NCI-H2227 (cell line): ENCODE measurements around the gene PRRC2B.

Experiments
- DNase-seq: peaks from one replicate; lab custom pipeline; 2025; ENCODE audit not compliant: unreplicated experiment; lab: John Stamatoyannopoulos, UW

PRRC2B gene

DNA sequence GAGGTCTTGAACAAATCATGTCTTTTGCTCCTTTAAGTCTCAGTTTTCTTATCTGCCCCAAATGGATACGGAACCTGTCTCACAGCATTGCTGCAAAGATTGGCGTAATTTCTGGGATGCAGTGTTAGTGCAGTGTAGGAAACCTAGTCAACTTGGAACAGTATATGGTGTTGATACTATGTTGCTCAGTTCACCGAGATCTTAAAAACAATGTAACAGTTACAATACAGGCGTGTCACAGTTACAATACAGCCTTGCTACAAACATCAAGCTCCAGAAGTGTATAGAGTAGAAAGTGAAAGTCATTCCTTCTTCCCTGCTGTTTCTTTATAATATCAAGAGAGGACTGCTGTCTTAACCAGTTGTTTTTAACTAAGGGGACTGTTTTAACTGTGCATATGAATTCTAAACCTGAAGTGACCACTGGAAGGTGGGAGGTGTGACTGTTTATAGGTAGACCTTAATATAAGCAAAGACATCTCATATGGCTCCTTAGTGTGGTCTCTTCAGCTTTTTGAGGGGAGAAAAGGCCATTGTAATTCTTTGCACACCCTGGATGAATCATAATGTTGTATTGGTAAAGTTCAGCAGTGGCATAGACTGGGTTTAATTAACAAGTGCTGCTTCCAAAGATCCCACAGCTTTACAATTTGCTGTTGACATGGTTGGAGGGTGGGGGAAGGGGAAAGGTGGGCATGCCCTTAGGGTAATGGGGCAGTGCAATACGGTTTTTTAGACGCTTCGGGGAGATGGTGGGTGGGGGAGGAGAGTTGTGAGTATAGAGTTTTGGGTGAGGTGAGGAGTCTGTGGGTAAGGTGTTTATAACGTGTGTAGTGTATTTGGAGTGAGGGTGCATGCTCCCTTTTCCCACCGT, 12.9 kb downstream of the PRRC2B start:
- DNase-seq = no peak

DNA sequence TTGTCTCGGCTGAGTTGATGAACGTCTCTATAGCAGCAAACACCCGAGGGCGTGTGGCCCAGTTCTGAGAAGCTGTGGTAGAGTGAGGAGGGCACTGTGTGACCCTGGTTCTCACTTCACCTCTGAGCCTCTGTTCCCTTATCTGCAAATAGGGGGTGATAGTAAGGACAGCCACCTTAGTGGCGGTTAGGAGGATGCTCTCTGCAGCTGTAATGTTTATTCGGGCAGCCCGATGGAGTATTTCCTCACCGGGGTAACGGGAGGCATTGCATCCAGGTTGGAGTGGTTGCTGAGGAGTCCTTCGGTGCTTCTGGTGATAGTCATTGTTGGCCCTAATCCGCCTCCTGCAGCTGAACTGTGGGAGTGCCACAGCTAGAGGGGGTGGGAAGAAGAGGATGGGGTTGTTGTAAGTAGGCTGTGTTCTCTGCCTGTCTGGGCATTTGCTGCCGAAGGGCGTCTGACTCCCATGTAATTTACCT, 13.9 kb downstream of the PRRC2B start:
- peak; percentile 39 for DNase-seq

DNA sequence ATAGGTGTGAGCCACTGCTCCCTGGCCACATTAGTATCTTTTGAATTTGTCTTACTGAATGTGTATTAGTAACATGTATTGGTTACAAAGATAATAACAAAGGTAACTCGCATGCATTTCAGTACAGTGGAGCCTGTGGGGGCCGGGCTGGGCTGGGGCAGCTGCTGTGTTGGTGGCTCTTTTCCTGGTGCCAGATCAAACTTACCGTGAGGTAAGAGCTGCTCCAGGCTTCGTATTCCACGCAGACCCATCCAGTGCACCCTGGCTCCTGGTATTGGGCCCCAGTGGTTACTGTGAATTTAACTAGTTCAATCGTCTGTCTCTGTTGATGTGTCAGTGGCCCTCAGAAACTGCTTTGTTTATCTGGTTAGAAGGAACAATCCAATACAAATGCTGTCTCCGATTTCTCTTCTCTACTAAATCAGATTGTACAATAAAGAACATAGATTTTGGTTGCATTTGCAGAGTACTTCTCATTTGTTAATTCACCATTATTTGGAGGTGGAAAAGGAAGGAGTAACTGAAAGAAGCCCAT, 15.6 kb downstream of the PRRC2B start:
- no peak for DNase-seq

DNA sequence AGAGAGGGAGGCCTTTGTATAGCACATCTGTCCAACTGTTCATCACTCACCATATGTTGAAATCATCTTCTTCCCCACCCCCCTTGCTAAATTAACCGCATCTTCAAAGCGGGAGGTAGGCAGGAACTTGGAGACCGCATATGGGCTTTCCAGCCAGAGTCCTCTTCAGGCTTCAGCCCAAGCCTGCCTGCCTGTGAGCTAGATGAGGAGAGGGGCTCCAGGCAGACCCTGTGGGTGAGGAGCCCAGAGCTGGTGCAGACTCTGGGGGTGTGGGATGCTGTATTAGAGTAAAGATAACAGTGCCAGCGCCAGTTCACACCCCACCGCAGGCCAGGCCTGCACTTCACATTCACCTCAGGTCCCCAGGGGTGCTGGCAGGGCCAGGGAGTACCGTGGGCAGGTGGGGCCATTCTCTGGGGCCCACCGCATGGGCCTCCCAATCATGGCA, 16.2 kb downstream of the PRRC2B start:
- no peak for DNase-seq

DNA sequence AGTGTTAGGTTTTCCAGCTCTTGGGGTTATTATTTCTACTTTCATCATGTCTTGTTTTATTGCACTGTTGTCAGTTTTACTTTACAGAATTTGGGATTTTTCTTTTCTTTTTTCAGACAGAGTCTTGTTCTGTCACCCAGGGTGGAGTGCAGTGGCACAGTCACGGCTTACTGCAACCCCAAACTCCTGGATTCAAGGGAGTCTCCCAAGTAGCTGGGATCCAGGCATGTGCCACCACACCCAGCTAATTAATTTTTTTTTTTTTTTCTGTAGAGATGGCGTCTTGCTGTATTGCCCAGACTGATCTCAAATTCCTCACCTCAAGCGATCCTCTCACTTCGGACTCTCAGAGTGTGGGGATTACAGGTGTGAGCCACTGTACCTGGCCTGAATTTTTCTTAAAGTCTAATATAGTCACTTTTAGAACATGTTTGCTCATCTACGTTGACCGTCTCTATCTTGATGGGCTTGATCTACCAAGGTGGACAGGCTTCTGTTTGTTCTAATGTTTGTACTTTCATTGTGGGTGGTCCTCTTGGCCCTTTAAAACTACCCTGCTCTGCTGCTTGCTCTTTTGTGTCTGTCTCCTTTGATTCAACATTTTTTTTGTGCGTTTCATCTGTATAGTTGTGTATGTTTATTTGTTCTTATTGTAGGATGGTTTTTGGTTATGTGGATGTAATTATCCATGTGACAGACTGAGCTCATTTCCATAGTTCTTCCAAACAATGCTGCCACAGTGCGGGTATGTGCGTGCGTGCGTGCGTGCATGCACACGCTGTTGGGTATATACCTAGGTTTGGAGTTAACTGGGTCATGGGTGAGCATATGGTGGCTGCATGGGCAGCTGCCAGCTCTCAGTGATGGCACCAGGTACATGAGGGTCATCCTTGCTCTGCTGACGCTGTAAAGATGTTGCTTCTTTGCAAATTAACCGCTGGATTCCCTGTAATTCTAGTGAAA, 18.1 kb downstream of the PRRC2B start:
- DNase-seq = no peak

DNA sequence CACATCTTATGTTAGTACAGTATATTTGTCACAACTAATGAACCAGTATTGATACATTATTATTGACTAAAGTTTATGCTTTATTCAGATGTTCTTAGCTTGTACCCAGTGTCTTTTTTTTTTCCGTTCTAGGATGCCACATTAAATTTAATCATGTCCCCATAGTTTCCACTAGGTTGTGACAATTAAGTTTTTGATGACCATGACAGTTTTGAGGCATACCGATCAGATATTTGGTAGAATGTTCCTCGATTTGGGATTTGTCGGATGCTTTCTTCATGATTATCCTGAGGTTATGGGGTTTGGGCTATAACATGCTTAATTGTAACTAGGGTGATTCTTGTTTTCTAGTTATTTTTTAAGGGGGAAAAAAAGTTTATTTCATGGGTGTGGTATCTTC, 22.6 kb downstream of the PRRC2B start:
- DNase-seq = no peak

DNA sequence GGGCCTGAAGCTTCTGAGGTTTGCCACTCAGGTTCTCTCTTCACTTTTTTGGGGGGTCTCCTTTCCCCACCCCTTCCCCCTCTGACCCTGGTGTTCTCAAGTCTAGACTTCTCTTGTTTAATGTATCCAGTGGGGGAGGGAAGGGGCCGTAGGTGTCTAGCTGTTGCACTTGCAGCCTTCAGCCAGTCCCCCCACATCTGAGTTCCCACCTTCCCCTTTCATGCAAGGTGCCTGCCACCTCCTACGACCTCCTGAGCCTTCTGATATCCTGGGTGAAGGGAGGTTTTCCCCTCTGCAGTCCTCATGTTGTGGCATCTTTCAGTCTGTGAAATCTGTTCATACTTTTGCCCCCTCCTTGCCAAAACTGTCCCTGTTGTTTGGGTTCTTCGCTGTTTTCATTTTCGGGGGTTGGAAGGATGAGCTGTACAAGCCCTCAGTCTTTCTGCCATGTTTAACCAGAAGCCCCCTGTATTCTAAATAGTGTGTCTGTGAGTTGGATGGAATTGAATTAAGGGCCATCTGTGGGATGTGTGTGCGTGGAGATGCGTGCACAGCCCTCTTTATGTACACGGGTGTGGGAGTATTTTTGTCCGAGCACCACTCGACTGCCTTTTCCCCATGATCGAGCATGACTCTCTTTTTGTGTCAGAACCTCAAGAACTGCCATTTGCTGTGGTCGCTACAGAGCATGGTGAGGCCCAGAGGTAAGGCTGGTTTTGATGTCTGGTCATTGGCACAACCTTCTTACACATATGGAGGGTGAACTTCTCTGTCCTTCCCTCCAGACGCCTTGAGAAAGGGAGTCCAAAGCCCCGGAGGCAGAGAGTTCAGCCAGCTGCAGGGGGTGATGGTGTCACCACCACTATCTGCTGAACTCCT, 23.6 kb downstream of the PRRC2B start:
- no peak for DNase-seq

DNA sequence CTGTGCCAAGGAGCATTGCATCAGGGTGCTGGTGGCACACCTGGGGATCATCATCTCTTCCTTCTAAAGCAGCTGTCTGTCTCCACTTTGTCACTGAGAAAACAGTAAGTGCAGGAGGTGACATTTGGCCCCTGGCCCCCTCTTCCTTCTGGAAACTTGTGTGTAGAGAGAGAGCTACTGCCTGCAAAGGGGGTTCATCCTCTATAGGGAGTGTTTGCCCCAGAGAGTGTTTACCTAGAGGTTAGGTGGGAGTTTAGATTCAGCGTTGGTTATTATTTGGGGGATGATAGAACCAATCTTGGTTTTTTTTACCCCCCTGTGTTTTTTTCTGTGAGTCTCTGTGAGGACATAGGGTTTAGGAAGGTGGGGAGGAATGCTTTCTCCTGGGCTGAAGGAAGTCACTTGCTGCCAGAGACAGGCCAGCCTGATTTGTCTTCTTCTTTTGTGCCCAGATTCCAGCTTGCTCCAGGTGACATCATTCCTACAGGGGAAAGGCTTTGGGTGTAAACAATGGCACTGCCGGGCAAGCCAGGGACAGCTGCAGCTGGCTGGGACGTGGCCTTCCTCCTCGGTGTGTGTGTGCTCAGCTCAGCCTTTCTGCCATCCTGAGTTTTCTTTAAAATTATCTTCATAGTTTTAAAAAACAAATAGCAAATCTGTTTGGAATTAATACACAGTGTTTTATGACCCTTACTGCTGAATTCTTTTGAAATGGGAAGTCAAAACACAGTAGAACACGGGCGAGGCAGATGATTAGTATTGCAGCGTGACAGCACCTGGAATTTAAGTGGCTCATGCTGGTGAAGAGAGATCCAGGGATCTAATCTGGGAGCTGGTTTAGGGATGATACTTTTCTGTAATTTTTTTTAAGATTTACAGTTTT, 24.5 kb downstream of the PRRC2B start:
- DNase-seq = peak; percentile 9

DNA sequence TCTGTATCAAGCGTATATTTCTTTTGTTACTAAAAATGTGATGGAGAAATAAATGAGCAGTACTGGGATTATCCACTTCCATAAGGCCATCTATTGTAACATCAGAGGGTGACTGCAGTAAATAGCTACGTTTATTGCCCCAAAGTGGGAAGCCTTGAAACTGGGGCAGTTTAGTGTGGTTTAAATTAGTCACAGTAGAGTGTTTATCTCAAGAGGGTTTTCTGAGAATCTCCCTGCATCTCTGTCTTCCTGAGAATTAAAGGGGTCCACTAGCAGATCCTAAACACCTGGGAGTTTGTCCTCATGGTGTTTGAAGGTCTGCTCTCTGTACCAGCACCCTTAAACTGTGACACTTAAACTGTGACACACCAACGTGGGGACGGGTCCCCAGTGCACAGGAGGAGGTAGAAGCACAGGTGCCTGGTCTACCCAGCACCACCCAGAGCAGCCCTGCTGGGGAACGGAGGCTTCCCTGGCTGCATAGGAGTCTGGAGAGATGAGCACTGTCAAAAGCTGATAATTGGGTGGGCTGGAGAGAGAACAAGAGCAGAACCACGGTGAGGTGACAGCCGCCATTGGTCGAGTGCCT, 25.2 kb downstream of the PRRC2B start:
- no peak for DNase-seq

DNA sequence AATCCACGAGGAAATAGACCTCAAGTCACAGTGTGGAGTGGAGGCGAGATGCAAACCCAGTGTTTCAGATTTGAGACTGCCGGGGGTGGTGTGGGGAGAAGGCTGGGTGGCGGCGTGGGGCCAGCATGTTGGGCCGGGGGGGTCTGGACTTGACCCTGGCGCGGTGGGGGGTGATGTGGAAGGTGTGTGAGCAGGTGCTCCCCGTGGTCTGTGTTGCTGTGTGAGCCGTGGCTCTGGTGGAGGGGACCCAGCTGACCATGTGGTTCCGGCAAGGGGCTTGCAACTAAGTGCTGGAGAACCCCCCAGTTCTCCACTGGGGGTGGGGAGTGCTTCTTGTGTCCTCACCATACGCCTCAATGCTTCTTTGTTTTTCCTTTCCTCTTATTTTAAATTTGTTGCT, 25.8 kb downstream of the PRRC2B start:
- DNase-seq = no peak

DNA sequence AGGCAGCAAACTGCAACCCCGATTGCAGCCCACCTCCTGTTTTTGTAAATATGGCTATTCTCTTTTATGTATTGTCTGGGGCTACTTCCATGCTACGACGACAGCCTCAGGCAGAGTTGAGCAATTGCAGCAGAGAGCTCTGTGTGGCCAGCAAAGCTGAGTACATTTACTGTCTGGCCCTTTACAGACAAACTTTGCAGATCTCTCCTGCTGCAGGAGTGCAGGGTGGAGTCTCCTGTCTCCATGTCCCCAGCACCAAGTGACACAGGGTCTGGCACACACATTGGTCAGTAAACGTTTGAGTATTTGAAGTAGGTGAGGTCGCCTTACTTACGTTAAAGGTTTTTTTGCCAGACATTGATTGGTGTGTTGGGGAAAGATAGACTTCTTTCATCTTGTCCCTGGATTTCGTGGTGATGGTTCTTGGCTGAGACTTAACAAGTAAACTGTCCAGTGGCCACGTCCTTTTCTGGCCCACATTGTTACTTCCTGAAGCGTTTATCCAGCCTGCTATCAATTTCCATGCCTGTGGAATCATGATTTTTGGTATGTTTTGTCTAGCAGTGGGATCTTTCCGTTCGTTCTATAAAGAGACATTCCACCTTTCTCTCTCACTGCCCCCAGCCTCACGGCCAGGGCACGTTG, 27.2 kb downstream of the PRRC2B start:
- DNase-seq = no peak

DNA sequence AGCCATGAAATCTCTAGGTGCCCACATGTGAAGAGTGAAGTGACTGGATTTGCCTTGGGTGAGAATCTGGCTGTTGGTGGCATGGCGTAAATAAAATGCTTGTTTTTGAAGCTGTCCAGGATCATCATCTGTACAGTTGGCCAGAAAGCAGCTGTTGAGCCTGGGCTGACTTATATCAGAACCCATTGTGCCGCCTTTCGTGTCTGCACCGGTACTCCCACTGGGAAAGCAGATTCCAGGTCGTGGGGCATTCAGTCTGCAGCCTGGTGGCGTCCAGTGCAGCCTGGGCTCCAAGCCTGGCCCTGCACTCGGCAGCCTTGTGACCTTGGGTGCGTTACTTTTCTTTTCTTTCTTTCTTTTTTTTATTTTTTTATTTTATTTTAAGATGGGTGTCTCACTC, 27.8 kb downstream of the PRRC2B start:
- no peak for DNase-seq

DNA sequence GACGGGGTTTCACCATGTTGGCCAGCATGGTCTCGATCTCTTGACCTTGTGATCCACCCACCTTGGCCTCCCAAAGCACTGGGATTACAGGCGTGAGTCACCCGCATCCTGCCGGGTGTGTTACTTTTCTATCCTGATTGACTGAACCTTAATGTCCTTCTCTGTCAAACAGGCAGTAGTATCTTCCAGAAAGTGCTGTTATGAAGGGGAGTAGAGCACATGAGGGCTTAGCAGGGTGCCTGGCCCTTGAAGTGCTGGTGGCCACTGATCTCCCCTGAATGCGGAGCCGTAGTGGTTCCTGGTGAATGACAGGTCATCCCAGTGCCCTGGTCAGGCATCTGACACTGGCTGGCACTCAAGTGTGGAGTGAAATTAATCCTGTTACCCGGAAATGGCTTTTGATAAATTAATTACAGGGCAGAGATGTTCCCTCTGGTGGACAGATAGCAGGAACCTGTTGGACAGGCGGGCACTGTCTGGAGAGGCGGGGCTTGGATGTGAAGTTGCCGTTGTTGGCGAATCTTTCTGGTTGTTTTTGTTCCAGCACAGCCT, 28.4 kb downstream of the PRRC2B start:
- no peak for DNase-seq

DNA sequence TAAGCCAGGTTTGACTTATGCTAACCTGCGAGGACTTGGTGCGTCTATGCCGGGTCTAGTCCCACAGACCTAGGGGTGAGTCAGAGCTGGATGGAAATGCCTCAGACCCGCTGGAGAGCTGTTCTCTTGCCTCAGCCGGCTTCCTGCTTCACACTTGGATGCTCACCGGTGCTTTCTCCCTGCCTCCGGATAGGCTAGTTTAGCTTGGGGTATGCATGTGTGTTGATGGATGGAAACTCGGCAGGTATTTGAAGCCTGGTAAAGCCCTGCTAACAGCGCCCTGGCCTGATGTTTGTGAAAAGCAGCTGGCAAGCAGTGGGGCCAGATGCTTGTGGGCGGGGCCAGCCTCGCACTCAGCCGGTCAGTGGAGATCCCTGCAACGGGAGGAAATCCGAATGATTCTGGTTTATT, 29.3 kb downstream of the PRRC2B start:
- DNase-seq = peak; percentile 30

DNA sequence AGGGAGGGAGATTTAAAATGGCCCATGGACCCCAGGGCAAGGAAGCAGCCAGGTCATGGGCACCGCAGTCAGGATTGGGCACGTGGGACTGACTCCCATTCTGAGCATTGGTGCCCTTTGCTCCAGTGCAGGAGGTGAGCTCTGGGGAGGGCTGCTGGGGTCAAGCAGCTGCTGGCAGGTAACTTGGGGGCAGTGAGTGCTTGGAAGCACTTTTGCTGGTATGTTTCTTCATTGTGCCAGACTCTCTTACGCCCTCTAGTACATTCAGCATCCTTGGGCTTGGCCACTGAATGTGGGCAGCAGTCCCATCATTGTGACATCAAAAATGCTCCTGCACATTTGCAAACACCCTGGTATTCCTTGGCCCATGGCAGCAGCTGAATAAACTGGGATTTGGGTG, 32.7 kb downstream of the PRRC2B start:
- DNase-seq = no peak

DNA sequence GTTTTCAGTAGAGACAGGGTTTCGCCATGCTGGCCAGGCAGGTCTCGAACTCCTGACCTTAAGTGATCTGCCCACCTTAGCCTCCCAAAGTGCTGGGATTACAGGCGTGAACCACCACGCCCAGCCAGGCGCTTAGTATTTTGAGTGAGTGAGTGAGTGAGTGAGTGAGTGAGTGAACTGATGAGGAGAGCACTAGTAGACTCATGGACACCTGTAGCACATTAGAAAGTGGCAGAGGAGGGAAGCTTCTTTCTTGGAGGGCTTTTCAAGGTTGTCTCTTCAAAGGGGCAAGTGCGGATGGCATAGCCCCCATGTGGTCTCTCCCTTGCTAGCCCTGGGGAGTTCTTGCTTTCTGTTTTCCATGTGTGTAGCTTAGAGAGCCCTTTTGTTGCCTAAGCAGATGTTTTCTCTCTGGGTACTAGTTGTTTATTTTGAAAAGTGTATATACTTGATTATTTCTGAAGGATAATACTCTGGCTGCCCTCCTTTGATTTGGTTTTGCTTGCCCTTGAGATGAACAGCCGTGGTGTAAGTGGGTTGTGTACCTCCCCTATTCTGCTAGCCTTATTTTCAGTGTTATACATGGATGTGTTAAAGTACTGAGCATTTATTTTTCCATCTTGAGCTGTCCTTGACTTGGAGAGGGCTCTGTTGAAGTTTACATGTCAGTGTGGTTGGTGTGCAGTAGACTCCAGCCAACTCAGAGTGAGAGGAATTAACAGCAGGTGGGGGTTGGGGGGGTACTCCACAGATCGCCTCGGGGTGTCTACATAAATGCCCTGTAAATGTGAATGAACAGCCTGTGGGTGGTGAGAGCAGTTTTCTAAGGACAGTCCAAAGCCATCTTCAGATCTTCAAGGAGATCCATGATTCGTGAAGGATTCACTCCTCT, 35.5 kb downstream of the PRRC2B start:
- no peak for DNase-seq

DNA sequence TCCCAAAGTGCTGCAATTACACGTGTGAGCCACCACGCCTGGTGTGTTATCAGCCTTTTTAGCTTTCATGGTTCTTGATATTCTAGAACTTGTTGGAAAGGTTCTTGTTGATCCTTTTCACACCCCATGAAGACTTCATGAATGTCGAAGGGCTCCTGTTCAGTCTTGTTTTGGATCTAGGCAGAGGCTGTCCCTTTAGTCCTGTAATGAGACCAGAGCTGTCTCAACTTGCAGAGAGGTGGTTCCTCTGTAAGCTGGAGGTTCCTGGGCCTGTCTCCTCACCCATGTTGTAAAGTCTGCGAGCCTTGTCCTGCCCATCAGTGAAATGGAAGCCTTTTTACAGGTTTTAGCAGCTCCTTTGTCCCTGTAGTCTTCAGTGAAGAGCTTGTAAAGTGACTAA, 38.2 kb downstream of the PRRC2B start:
- DNase-seq = no peak
